HG02610 (cell line): ENCODE measurements around the gene SIDT2.

ENCODE experiments used
- ATAC-seq: cut with Tn5 transposase; IDR thresholded peaks from one replicate; pipeline ENCODE4 v1.9.1; 2021; ENCODE audit warnings: mild to moderate bottlenecking, moderate library complexity; ENCODE audit not compliant: unreplicated experiment

SIDT2 gene

GRCh38 chr11:117188620-117189081 lies 10.1 kb downstream of the SIDT2 start:
- no peak for ATAC-seq

- peak; percentile 61 for ATAC-seq
These were observed 10.8 kb downstream of the SIDT2 start for GRCh38 chr11:117189191-117189940.

GRCh38 chr11:117189941-117190544 lies 11.5 kb downstream of the SIDT2 start:
- no peak for ATAC-seq

- ATAC-seq: no peak
These were observed 13.3 kb downstream of the SIDT2 start for GRCh38 chr11:117191680-117192400.

GRCh38 chr11:117192401-117192875 lies 13.9 kb downstream of the SIDT2 start:
- no peak for ATAC-seq

GRCh38 chr11:117193130-117194020 lies 14.8 kb downstream of the SIDT2 start:
- no peak for ATAC-seq

- no peak for ATAC-seq
These were observed 15.7 kb downstream of the SIDT2 start for GRCh38 chr11:117194267-117194666.

- ATAC-seq: no peak
These were observed 16.7 kb downstream of the SIDT2 start for GRCh38 chr11:117195258-117195657.

GRCh38 chr11:117195761-117196160 lies 17.2 kb downstream of the SIDT2 start:
- no peak for ATAC-seq

- ATAC-seq: no peak
These were observed 18.5 kb downstream of the SIDT2 start for GRCh38 chr11:117197006-117197405.

GRCh38 chr11:117197516-117198456 lies 19.2 kb downstream of the SIDT2 start:
- ATAC-seq: no peak

GRCh38 chr11:117198613-117199012 lies 20.1 kb downstream of the SIDT2 start:
- ATAC-seq: no peak

- no peak for ATAC-seq
These were observed 20.7 kb downstream of the SIDT2 start, which contains the start of gene TAGLN for GRCh38 chr11:117199053-117199915. TAGLN (plus strand) TSS chr11:117199370; CDS start chr11:117203014, 3,644 bp downstream.

- no peak for ATAC-seq
These were observed 21.6 kb downstream of the SIDT2 start for GRCh38 chr11:117199916-117200812.

GRCh38 chr11:117200813-117201657 lies 22.5 kb downstream of the SIDT2 start:
- no peak for ATAC-seq

GRCh38 chr11:117201658-117202305 lies 23.2 kb downstream of the SIDT2 start:
- no peak for ATAC-seq
